NCI-H2227 (cell line): ENCODE measurements around the gene INPP4B.

ENCODE experiments used
- DNase-seq: peaks from one replicate; lab custom pipeline; 2025; ENCODE audit not compliant: unreplicated experiment; lab: John Stamatoyannopoulos, UW

The INPP4B gene

DNA sequence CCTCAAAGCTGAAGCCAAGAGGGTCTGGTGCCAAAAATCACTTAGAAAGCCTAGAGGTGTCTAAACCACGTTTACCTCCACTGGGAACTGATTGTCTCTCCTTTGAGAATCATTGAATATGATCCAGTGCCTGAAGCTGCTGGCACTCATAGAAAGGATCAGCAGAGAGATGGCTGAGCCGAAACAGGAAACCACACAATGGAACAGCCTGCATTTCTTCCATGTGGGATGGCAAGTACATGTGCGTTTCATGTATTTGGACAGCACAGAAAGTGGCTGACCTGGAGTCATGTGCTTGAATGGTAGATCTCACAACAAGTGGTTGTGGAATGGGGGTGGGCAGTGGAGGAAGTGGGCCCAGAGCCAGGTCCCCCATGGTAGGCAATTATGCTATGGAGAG, 533.7 kb downstream of the INPP4B start:
- no peak for DNase-seq

GRCh38 chr4:142311916-142312315, 534.2 kb downstream of the INPP4B start:
- DNase-seq = no peak

DNA sequence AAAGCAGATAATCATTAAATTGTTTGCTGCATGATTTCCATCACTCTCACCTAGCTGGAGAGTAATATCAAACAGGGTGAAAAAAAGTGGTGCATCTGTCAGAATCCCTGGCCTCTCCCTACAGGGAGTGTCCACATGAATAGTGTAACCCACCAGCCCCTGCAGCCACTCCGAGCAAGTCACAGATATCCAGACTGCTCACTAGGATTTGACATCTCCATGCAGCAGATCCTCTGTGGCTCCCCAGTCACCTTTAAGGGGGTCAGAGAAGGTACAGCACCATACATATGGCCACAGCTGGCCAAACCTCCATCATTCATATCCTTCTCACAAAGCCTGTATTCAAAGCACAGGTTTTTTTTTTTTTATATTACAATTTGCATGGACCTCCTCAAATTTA, 536.3 kb downstream of the INPP4B start:
- DNase-seq = no peak

- no peak for DNase-seq
Observed at GRCh38 chr4:142307857-142308256, 538.2 kb downstream of the INPP4B start.

DNA sequence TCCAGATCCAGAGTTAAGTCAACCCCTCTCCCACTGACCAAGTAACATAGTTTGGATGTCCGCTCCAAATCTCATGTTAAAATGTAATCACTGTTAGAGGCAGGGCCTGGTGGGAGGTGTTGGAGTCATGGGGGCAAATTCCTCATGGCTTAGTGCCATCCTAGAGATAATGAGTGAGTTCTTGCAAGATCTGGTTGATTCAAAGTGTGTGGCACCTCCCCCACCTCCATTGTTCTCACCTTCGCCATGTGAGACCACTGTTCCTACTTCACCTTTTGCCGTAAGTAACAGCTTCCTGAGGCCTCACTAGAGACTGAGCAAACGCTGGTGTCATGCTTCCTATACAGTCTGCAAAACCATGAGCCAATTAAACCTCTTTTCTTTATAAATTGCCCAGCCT, 548.8 kb downstream of the INPP4B start:
- DNase-seq = no peak

DNA sequence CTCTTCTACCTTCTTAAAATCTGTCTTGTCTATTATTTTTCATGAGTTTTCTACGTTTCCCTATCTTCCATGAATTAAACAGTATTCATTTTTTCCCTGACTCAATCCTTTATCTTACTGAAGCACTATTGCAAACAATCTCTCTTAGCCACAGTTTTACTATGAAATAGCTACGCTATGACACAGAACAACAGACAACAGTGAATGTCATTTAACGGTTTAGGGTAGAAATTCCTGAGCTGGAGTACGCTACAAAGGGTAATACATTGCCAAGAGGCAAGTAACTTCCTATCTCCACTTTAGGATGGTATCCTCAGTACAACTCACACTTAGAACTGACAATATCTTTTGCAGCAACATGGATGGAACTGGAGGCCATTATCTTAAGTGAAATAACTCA, 552.6 kb downstream of the INPP4B start:
- DNase-seq = no peak

DNA sequence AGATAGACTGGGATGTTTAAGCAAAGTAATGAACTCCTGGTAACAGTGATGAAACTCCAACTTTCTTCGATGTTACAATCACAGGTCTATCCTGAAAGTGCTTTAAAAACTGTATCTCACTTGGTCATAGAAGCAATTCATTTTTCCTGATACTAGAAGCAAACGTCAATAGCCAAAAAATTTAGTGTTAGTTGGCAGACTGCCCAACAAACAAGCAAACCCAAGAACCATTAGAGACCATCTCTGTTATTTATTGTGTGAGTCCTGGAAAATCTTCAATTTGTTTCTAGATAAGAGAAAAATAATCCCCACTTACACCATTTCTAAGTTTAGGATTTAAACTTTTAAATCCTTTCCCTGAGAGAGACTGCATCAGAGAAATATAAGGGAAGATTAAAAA, 553.9 kb downstream of the INPP4B start:
- no peak for DNase-seq

GRCh38 chr4:142291299-142292050, 554.6 kb downstream of the INPP4B start:
- DNase-seq = no peak

- DNase-seq = no peak
Observed at GRCh38 chr4:142287371-142287770, 558.7 kb downstream of the INPP4B start.

GRCh38 chr4:142285222-142285583, 560.9 kb downstream of the INPP4B start:
- DNase-seq = no peak

GRCh38 chr4:142284402-142285221, 561.5 kb downstream of the INPP4B start:
- no peak for DNase-seq

DNA sequence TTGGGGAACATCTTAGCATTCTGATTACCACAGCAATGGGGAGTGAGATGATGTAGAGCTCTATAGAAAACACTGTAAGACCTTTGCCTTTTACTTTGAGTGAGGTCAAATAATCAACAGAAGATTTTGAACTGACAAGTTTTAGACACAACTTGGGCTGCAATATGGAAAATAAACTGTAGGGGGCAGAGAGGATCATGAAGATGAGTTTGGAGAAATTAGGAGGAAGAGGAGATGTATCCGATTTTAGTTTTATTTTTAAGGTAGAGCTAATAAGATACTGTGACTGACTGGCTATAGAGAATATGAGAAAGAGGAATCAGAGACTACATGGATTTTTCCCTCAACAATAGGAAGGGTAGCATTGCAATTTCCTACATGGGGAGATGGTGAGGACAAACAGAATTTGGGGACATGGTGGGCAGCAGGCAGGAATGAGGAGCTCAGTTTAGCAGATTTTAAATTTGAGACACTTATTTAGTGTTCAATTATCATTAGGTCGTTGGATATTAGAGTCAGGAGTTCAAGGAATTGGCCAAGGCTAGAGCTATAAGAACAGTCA, 563.1 kb downstream of the INPP4B start:
- DNase-seq = no peak

- no peak for DNase-seq
Observed at GRCh38 chr4:142281999-142282398, 564.1 kb downstream of the INPP4B start.

DNA sequence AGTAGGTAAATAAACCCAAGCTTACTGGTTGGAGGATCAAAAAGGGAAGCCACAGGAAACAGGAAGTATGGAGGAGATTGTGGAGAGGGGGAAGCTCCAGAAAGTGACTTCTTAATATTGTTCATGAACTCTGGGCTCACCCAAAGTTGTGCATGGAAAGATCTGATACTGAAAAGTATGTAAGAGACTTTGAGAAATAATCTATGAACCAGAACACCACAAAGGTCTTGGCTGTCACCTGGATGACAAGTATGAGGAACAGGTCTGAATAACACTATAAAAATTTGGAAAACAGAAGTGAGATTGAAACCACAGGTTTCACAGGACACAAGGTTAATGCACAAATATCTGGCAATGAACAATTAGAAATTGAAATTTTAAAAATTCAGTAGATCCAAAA, 567.4 kb downstream of the INPP4B start:
- no peak for DNase-seq

DNA sequence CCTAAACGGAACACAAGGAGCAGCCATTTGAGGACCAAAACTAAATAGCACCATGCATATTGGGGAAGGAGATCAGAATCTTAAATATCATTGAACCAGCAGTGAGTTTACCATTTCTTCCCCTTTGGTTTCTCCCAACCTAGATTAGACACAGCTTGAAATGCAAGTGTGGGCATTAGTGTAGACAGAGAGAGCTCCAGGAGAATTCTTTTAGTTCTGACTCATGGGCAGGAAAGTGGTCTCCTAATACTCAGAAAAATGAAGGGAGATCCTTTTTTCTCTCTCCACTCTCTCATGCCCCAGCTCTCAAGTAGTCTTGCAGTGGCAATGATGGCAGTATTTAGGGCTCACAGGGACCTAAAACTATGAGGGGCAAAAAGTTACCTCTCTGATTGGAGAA, 567.9 kb downstream of the INPP4B start:
- DNase-seq = no peak

DNA sequence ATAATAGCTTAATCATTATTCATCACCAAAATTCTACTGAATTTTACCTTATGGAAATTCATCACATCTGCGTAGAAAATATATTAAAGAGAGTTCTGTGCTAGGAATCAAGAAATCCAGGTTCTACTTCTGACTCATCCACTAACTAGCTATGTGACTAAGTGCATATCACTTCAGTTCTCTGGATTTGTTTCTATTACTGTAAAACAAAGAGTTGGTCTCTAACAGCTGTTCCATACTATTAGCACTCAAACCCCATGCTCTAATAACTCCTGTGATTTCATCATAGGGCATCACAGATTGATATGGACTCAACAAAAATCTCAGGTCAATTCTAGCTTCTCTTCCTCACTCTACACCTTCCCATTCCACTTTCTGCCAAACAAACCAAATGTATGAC, 572.0 kb downstream of the INPP4B start:
- no peak for DNase-seq

GRCh38 chr4:142272452-142272851, 573.6 kb downstream of the INPP4B start:
- no peak for DNase-seq

DNA sequence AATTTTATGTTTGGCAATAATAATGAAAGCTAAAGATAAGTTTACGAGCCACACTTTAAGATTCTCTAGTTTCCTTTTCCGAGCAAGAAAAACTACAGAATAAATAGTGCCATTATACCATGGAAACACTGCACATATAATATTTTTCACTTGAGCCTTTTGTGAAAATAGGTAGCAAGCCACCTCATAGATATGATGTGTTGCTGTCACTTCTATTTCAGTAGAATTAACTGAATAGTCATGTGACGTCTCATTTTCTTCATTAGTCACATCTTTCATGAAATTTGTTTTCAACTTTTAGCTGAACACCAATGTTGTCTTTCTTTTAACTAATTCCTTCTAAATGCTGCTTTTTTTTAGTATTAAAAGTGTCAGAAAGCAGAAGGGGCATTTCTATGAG, 574.3 kb downstream of the INPP4B start:
- DNase-seq = no peak

GRCh38 chr4:142267101-142267500, 579.0 kb downstream of the INPP4B start:
- no peak for DNase-seq

- no peak for DNase-seq
Observed at GRCh38 chr4:142265946-142266345, 580.2 kb downstream of the INPP4B start.

DNA sequence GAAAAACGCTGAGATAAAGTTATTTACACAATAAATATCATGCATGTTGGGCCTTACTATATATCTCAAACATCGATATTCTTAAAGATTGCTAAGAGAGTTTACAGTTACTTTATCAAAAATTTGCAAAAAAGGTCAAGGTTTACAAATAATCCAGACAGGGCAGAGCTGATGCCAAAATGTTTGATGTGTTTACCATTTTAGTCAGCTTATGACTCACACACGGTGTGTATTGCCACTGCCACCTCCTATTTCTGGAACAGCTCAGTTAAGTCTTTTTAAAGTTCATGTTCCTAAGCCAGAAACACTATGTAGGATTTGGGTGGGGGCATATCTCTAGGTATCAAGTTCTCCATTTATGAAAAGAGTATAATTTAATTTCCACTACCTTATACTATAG, 580.6 kb downstream of the INPP4B start:
- DNase-seq = no peak

GRCh38 chr4:142264961-142265360, 581.1 kb downstream of the INPP4B start:
- no peak for DNase-seq
